HK-2 (cell line): ENCODE data around the gene PRKAR2A.
"Not testable (repeated sequence)": the region's sequence is repeated elsewhere in the genome, so short reads cannot be mapped to it uniquely, and the experiment has no call there.

Experiments used
- DNase-seq: peaks from one replicate; pipeline ENCODE4 v3.0.0-alpha.2; 2018; ENCODE audit not compliant: unreplicated experiment

PRKAR2A gene

GRCh38 chr3:48835650-48836366 is 11.9 kb downstream of the PRKAR2A start:
- no peak for DNase-seq

GRCh38 chr3:48832684-48833083 is 15.0 kb downstream of the PRKAR2A start:
- DNase-seq: no peak

- no peak for DNase-seq
Measured at GRCh38 chr3:48830715-48831114, 17.0 kb downstream of the PRKAR2A start.

- DNase-seq: not testable (repeated sequence)
Measured at GRCh38 chr3:48829525-48829924, 18.1 kb downstream of the PRKAR2A start.

GRCh38 chr3:48827874-48828273 is 19.8 kb downstream of the PRKAR2A start:
- DNase-seq: not testable (repeated sequence)

- DNase-seq: no peak
Measured at GRCh38 chr3:48826451-48826850, 21.2 kb downstream of the PRKAR2A start.

GRCh38 chr3:48820612-48821324 is 26.9 kb downstream of the PRKAR2A start:
- DNase-seq: peak; percentile 3

- DNase-seq: no peak
Measured at GRCh38 chr3:48819234-48820221, 28.1 kb downstream of the PRKAR2A start.

GRCh38 chr3:48811524-48811923 is 36.1 kb downstream of the PRKAR2A start:
- no peak for DNase-seq

GRCh38 chr3:48804930-48805329 is 42.7 kb downstream of the PRKAR2A start:
- no peak for DNase-seq

GRCh38 chr3:48800831-48801230 is 46.8 kb downstream of the PRKAR2A start:
- not testable (repeated sequence) for DNase-seq

GRCh38 chr3:48798998-48799397 is 48.7 kb downstream of the PRKAR2A start:
- no peak for DNase-seq

GRCh38 chr3:48797626-48798025 is 50.0 kb downstream of the PRKAR2A start:
- DNase-seq: no peak

GRCh38 chr3:48795997-48796732 is 51.5 kb downstream of the PRKAR2A start:
- no peak for DNase-seq

- DNase-seq: not testable (repeated sequence)
Measured at GRCh38 chr3:48793484-48793883, 54.2 kb downstream of the PRKAR2A start.

GRCh38 chr3:48789665-48790064 is 58.0 kb downstream of the PRKAR2A start:
- DNase-seq: no peak

- DNase-seq: no peak
Measured at GRCh38 chr3:48788544-48789162, 59.0 kb downstream of the PRKAR2A start.

GRCh38 chr3:48784426-48785120 is 63.1 kb downstream of the PRKAR2A start:
- no peak for DNase-seq

- DNase-seq: no peak
Measured at GRCh38 chr3:48783304-48783703, 64.4 kb downstream of the PRKAR2A start.

- no peak for DNase-seq
Measured at GRCh38 chr3:48782046-48782445, 65.6 kb downstream of the PRKAR2A start.
